OCI-LY1 (cell line): ENCODE results near the gene TDRD5.

Experiments used
- CTCF ChIP-seq: fragments of 200-600 bp; sonication (generic), shearing (Covaris generic); IDR thresholded peaks from 2 replicates; pipeline ENCODE4 v1.5.1; 2017; ENCODE audit warnings: mild to moderate bottlenecking, antibody characterized with exemption, low read length, moderate library complexity, mixed read lengths
- EZH2 ChIP-seq: fragments of 200-600 bp; sonication (generic), shearing (Covaris generic); IDR thresholded peaks from 2 replicates; pipeline ENCODE4 v1.8.0; 2017; ENCODE audit warnings: borderline replicate concordance, mixed run types, mild to moderate bottlenecking, antibody characterized with exemption, low read length, moderate library complexity, mixed read lengths

DNA sequence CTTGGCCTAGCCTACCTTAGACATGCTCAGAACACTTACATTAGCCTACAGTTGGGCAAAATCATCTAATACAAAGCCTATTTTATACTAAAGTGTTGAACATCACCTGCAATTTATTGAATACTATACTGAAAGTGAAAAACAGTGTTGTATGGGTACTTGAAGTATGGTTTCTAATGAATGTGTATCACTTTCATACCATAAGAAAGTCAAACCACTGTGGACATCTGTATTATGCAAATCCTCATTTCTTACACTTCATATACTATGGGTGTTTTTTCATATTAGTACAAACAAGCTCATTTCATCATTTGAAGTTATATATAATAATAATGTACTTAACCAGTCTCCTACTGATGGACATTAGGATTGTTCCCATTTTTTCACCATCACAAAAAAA is 41.2 kb downstream of the TDRD5 start:
- TF ChIP-seq CTCF = no peak
- TF ChIP-seq EZH2 = no peak
